H4 (cell line): ENCODE data around the gene ZNF692. TPM values are rescaled to one million over a fixed set of nuclear protein-coding genes. Genes with fewer than 3 reads are reported as not detected.
"Not testable (repeated sequence)": the region's sequence is repeated elsewhere in the genome, so short reads cannot be mapped to it uniquely, and the experiment has no call there.

ENCODE experiments used
- DNase-seq: peaks from one replicate; pipeline ENCODE4 v3.0.0-alpha.2; 2015; ENCODE audit warnings: low spot score
- total RNA-seq: library from RNA; depleted of rRNA; stranded (reverse); fragments of >200 nt; shearing (Covaris generic); gene quantifications from 2 replicates; pipeline ENCODE4 v1.2.3, GENCODE V29; 2014

ZNF692 gene
- total RNA-seq, 1 experiment from 2014 or later = 5.2 TPM

- not testable (repeated sequence) for DNase-seq
Measured at GRCh38 chr1:248882427-248882826, 23.5 kb upstream of the ZNF692 start.

- DNase-seq = no peak
Measured at GRCh38 chr1:248881261-248881660, 22.4 kb upstream of the ZNF692 start.

GRCh38 chr1:248873993-248874533 is 15.2 kb upstream of the ZNF692 start:
- DNase-seq = peak; percentile 87

- DNase-seq = peak; percentile 95
Measured at GRCh38 chr1:248873409-248873992, 14.6 kb upstream of the ZNF692 start.

- DNase-seq = peak; percentile 72
Measured at GRCh38 chr1:248872752-248873408, 14.0 kb upstream of the ZNF692 start.

GRCh38 chr1:248871837-248872401 is 13.0 kb upstream of the ZNF692 start:
- no peak for DNase-seq

GRCh38 chr1:248862998-248863881 is 4.4 kb upstream of the ZNF692 start:
- DNase-seq = peak; percentile 50

GRCh38 chr1:248862695-248862997 is 3.8 kb upstream of the ZNF692 start:
- no peak for DNase-seq

GRCh38 chr1:248861616-248862015 is 2.7 kb upstream of the ZNF692 start:
- no peak for DNase-seq

GRCh38 chr1:248860007-248860406 is 1.1 kb upstream of the ZNF692 start:
- no peak for DNase-seq

- no peak for DNase-seq
Measured at GRCh38 chr1:248858096-248858890, 592 bp downstream of the ZNF692 start.

GRCh38 chr1:248857749-248858095 is 1.2 kb downstream of the ZNF692 start:
- no peak for DNase-seq

- no peak for DNase-seq
Measured at GRCh38 chr1:248857201-248857600, 1.7 kb downstream of the ZNF692 start.

GRCh38 chr1:248856176-248856575 is 2.7 kb downstream of the ZNF692 start:
- no peak for DNase-seq

- no peak for DNase-seq
Measured at GRCh38 chr1:248855580-248855979, 3.3 kb downstream of the ZNF692 start.

- no peak for DNase-seq
Measured at GRCh38 chr1:248853663-248854375, 5.1 kb downstream of the ZNF692 start.

GRCh38 chr1:248852481-248853405 is 6.1 kb downstream of the ZNF692 start:
- DNase-seq = no peak

- no peak for DNase-seq
Measured at GRCh38 chr1:248851390-248851789, 7.5 kb downstream of the ZNF692 start.

- no peak for DNase-seq
Measured at GRCh38 chr1:248850536-248851251, 8.2 kb downstream of the ZNF692 start.
